HG03575 (cell line): ENCODE measurements around the gene DPP6.

Experiments used
- ATAC-seq: cut with Tn5 transposase; IDR thresholded peaks from one replicate; pipeline ENCODE4 v1.9.1; 2021; ENCODE audit not compliant: unreplicated experiment, insufficient number of reproducible peaks, low FRiP score; ENCODE audit errors: extremely low read depth

The DPP6 gene

DNA sequence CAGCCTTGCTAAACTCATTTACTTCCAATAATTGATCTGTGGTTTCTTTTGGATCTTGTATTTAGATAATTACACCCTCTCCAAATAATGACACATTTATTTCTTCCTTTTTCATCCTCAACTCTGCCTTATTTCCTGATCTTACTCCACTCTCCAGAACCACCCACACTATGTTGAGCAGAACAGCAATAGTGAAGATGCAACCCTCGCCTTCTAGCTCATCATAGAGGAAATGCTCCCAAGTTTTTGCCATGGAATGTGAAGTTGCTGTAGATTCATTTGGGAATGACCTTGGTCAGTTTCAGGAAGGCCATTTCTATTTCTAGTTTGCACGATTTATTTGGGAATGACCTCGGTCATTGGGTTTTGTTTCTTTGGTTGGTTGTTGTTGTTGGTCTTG, 636.8 kb downstream of the DPP6 start:
- no peak for ATAC-seq

DNA sequence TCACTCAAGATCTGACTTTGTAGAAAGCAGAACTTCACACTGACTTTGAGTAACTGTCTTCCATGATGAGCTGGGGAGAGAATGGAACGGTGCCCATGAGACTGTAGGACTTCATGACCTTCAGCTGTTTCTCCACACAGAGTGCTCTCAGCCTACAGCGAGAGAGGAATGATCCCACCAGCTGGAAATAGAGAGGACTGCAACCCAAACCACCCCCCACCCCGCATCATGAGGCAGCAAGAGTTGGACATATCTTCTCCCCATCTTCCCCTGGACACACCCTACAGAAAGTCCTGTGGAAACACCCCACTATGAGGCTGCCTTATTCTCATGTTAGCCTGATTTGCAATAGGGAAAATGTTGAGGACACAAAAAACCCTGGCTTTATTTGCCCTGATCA, 638.2 kb downstream of the DPP6 start:
- ATAC-seq: no peak

DNA sequence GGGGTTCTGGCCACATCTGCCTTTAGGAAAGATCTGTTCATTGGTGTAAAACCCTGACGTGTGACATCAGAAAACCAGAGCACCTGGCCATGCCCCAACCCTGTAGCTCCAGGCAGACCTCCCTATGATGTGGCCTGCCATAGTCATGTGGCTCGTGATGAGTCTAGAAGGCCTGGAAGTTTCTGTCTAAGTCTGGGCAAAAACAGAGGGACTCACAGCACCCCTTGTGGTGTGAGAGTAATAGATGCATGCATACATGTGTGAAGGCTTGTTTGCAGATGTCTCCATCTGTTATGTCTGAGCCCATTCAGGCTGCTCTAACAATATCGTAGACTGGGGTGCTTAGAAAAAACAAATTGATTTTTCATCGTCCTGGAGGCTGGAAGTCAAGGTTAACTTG, 641.5 kb downstream of the DPP6 start:
- ATAC-seq: no peak

DNA sequence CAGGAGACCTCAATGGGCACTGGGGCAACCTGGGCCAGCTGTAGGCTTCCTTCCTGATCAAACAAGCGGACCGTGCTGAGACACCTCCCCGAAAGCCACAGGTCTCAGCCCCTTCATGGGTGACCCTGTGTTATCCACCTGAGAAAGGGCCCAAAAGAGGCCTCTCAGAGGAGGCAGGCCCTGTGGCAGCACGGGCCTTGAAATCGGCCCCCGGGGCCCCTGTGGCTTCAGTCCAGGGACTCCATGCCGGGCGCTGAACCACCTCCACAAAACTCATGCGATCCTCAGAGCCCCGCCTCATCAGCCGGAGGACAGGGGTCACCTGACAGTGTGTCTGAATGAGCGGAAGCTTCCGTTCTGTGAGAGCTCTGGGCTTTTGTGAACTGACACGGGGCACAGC, 643.6 kb downstream of the DPP6 start:
- no peak for ATAC-seq

- no peak for ATAC-seq
Measured at GRCh38 chr7:154696556-154696955, 644.4 kb downstream of the DPP6 start.

- no peak for ATAC-seq
Measured at GRCh38 chr7:154698726-154699291, 646.6 kb downstream of the DPP6 start.

- ATAC-seq: no peak
Measured at GRCh38 chr7:154699417-154699816, 647.2 kb downstream of the DPP6 start.

DNA sequence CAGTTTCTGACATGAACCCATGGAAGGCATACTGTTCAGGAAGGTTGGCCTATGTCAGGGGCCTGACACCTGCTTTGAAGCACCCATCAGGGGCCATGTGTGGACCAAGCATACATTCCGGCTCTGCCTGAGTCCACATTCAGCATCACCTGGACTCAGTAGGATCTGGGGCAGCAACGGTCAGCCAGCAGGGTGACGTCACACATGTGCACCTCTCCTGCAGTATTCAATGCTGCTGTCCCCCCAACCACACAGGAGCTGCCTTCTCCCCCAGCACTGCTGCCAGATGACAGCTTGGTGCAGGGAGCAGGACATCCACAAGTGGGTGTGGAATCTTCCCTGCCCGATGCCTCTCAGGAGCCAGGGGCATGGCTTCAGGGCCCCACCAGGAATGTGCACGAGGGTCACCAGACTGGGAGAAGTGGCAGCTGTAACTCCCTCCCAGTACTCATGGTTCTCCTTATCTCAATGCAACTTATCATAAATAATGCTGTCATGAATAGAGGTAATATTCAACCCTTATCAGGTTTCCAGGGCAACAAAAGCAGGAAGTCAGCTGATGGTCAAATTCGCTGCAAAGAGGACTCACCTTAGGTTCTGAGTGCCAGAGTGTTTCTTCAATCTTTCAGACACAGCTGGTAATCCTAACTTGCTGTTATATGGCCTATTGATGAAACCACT, 657.8 kb downstream of the DPP6 start:
- ATAC-seq: no peak

GRCh38 chr7:154720016-154720415, 667.8 kb downstream of the DPP6 start:
- no peak for ATAC-seq

DNA sequence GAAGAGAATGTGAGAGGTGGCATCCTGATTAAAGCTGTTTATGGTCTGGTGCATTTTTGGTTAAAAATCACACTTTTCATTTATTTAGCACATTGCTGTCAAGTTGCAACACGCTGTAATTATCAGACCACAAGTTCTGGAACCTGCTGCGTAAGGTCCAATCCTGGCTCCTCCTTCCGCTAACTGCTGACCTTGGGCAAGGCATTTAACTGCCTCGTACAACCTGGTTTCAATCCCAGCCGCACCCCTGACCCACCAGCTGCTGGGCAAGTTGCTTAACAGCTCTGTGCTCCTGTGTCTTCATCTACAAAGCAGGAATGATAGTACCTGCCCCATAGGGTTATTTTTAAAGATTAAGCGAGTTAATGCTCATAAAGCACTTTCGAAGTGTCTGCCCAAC, 668.9 kb downstream of the DPP6 start:
- no peak for ATAC-seq

GRCh38 chr7:154726368-154726767, 674.2 kb downstream of the DPP6 start:
- no peak for ATAC-seq

- no peak for ATAC-seq
Measured at GRCh38 chr7:154729056-154729455, 676.9 kb downstream of the DPP6 start.

DNA sequence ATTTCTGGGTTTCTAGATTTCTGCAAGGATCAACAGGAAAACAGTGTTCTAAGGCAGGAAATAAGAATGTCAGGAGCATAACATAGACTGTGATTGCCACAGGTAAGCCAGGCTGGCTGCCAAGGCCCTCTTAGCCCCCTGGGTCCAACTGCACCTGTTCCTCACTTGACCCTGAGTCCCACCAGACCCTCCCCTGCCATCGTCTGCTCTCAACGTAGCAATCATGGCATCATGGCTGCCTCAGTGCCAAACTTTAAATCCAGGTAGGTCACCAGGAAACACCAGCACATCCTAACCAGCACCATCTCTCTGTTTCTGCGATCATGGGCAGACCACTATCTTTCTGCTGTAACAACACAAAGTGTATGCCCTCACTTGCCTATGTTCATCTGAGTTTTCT, 683.6 kb downstream of the DPP6 start:
- ATAC-seq: no peak

DNA sequence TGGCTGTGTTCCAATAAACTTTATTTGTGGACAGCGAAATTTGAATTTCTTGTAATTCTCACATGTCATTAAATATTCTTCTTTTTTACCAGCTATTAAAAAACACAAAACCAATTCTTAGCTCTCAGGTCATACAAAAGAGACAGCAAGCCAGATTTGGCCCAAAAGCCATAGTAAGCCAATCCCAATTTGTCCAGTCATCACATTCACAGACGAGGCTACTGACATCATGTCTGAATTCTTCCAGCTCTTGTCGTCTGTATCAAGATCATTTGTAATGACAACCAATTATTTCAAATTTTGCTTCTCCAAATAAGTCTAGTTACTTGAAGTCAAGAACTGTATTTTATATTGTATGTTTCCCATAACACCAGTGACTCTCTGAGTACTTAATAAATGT, 684.2 kb downstream of the DPP6 start:
- no peak for ATAC-seq

GRCh38 chr7:154738216-154738615, 686.0 kb downstream of the DPP6 start:
- no peak for ATAC-seq

GRCh38 chr7:154741131-154741530, 688.9 kb downstream of the DPP6 start:
- no peak for ATAC-seq

GRCh38 chr7:154743206-154743605, 691.0 kb downstream of the DPP6 start:
- ATAC-seq: no peak

GRCh38 chr7:154744256-154744860, 692.2 kb downstream of the DPP6 start:
- ATAC-seq: no peak

DNA sequence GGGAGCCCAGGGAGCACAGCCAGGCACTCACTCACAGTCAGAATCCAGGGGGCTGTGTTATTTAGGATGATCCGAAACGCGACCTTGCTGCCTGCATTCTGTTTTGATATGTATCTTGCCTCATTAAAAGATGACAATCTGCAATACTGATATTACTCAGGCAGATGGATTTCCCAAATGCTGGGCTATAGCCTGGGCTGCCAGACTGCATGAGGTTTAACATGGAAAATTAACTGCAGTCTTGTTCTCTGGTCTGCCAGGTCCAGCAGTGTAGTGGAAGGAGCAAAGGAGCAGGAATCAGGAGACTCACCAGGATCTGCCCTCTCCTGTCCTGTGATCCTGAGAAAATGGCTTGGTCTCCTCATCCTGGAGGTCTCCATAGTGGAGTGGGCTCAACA, 692.7 kb downstream of the DPP6 start:
- ATAC-seq: no peak

DNA sequence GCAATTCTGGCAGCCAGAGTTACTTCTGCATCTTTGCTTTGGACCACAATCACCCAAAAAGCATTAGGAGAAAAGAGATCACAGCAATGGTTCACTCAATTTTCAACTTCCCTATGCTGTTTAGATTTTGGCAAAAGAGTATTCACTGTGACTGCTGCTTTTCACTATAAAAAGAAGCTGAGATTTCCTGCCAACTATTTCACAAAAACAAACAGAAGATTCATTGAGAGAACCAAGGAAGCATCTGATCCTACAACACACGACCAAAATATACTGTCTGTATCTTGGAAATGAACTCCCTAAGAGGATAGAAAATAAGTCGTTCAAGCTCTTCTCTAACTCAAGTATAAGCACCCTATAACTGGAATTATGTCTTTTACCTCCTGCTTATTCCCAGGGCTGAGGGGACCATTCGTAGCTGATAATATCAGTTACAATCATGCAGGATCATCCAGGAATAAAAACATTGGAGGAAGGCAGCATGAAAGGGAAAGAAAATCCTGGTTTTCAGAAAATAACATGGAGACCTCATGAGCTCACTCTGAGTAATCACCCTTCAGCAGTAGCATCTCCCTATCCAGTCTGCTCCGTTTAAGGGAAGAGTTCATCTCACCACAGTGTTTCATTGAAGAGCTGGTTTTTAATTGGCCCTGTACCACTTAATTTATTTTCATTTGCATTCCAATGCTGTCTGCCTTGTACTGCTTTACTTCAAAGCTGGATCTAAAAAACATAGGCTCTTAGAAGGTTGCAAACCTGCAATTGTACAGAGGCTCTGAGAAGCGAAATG, 694.6 kb downstream of the DPP6 start:
- ATAC-seq: no peak
